ENCODE data around the gene POLL.

POLL gene

GRCh38 chr10:101572785-101573184, 15.3 kb downstream of the POLL start:
- Histone ChIP-seq H3K27me3 (ENCODE audit: insufficient read depth, low read length, poor library complexity, severe bottlenecking) (no peaks in the 10 kb centered on the region), H2AFZ (ENCODE audit: low read length) (no peak overlapping the region), H3K9me2 (replicated peaks; ENCODE audit: low read depth, low read length) (no peaks in the 10 kb centered on the region), H3K4me2 (ENCODE audit: low read depth, low read length, poor library complexity, severe bottlenecking) (no peak overlapping the region), H3K79me2 (ENCODE audit: insufficient read depth, low read length) (no peaks in the 10 kb centered on the region), H4K20me1 (ENCODE audit: insufficient read depth, low read length, poor library complexity, severe bottlenecking) (no peaks in the 10 kb centered on the region), H3K4me1 (ENCODE audit: insufficient read depth, low read length, poor library complexity, severe bottlenecking) (peaks cover 11% of the 10 kb centered on the region), H3K36me3 (ENCODE audit: insufficient read depth, low read length) (no peaks in the 10 kb centered on the region), H3K9me3 (ENCODE audit: insufficient read depth, low read depth, low read length) (no peaks in the 10 kb centered on the region), H3F3A (ENCODE audit: low read depth) (no peaks in the 10 kb centered on the region), H3K9ac (ENCODE audit: low read depth, low read length, poor library complexity, severe bottlenecking) (no peak overlapping the region), H3K4me3 (ENCODE audit: low read length, poor library complexity, severe bottlenecking) (no peak overlapping the region)
- TF ChIP-seq EZH2phosphoT487 (IDR thresholded peaks at IDR 0.05; ENCODE audit: borderline replicate concordance) (no peak), CTCF (conservative IDR thresholded peaks at IDR 0.05; ENCODE audit: low read length) (no peak)

- Histone ChIP-seq H2AFZ (ENCODE audit: low read length) (no peak overlapping the region), H3K9ac (ENCODE audit: low read depth, low read length, poor library complexity, severe bottlenecking) (no peak overlapping the region), H3F3A (ENCODE audit: low read depth) (no peaks in the 10 kb centered on the region), H3K36me3 (ENCODE audit: insufficient read depth, low read length) (no peaks in the 10 kb centered on the region), H3K27me3 (ENCODE audit: insufficient read depth, low read length, poor library complexity, severe bottlenecking) (no peaks in the 10 kb centered on the region), H4K20me1 (ENCODE audit: insufficient read depth, low read length, poor library complexity, severe bottlenecking) (no peaks in the 10 kb centered on the region), H3K9me3 (ENCODE audit: insufficient read depth, low read depth, low read length) (no peaks in the 10 kb centered on the region), H3K79me2 (ENCODE audit: insufficient read depth, low read length) (no peaks in the 10 kb centered on the region), H3K4me2 (ENCODE audit: low read depth, low read length, poor library complexity, severe bottlenecking) (no peak overlapping the region), H3K4me1 (ENCODE audit: insufficient read depth, low read length, poor library complexity, severe bottlenecking) (peaks cover 11% of the 10 kb centered on the region), H3K4me3 (ENCODE audit: low read length, poor library complexity, severe bottlenecking) (no peak overlapping the region), H3K9me2 (replicated peaks; ENCODE audit: low read depth, low read length) (no peaks in the 10 kb centered on the region)
- TF ChIP-seq EZH2phosphoT487 (IDR thresholded peaks at IDR 0.05; ENCODE audit: borderline replicate concordance) (no peak), CTCF (conservative IDR thresholded peaks at IDR 0.05; ENCODE audit: low read length) (no peak)
These were observed 15.9 kb downstream of the POLL start for GRCh38 chr10:101572126-101572525.

- Histone ChIP-seq H3K79me2 (ENCODE audit: insufficient read depth, low read length) (no peaks in the 10 kb centered on the region), H3K4me2 (ENCODE audit: low read depth, low read length, poor library complexity, severe bottlenecking) (no peak overlapping the region), H3K4me1 (ENCODE audit: insufficient read depth, low read length, poor library complexity, severe bottlenecking) (peaks cover 11% of the 10 kb centered on the region), H2AFZ (ENCODE audit: low read length) (no peak overlapping the region), H3K36me3 (ENCODE audit: insufficient read depth, low read length) (no peaks in the 10 kb centered on the region), H3K9ac (ENCODE audit: low read depth, low read length, poor library complexity, severe bottlenecking) (no peak overlapping the region), H4K20me1 (ENCODE audit: insufficient read depth, low read length, poor library complexity, severe bottlenecking) (no peaks in the 10 kb centered on the region), H3K27me3 (ENCODE audit: insufficient read depth, low read length, poor library complexity, severe bottlenecking) (no peaks in the 10 kb centered on the region), H3F3A (ENCODE audit: low read depth) (no peaks in the 10 kb centered on the region), H3K9me2 (replicated peaks; ENCODE audit: low read depth, low read length) (no peaks in the 10 kb centered on the region), H3K9me3 (ENCODE audit: insufficient read depth, low read depth, low read length) (no peaks in the 10 kb centered on the region), H3K4me3 (ENCODE audit: low read length, poor library complexity, severe bottlenecking) (no peak overlapping the region)
- no peak for TF ChIP-seq EZH2phosphoT487 (IDR thresholded peaks at IDR 0.05; ENCODE audit: borderline replicate concordance)
- TF ChIP-seq CTCF (conservative IDR thresholded peaks at IDR 0.05; ENCODE audit: low read length), result no peak
These were observed 16.7 kb downstream of the POLL start for GRCh38 chr10:101571271-101571925.
